Lower lobe of right lung (tissue), 2 donors: ENCODE data around the gene RBM48. TPM values are rescaled to one million over a fixed set of nuclear protein-coding genes. Genes with fewer than 3 reads are reported as not detected.

Experiments used
- ATAC-seq, 2 donors: fragments of 200-7000 bp; cut with Tn5 transposase; one replicate each; pipeline ENCODE4 v1.9.1; 2020 to 2022; ENCODE audit warnings: mild to moderate bottlenecking in 2 of 2, moderate library complexity in 2 of 2
- DNase-seq: peaks from one replicate; pipeline ENCODE4 v3.0.0-alpha.2; 2020
- H3K27ac ChIP-seq: fragments of 200-600 bp; one replicate; pipeline ENCODE4 v1.8.0; 2022
- H3K27me3 ChIP-seq: fragments of 200-600 bp; one replicate; pipeline ENCODE4 v1.8.0; 2022; ENCODE audit warnings: low read depth
- H3K36me3 ChIP-seq: fragments of 200-600 bp; one replicate; pipeline ENCODE4 v1.8.0; 2022; ENCODE audit warnings: mild to moderate bottlenecking
- H3K4me1 ChIP-seq: fragments of 200-600 bp; one replicate; pipeline ENCODE4 v1.8.0; 2022
- H3K4me3 ChIP-seq: fragments of 200-600 bp; one replicate; pipeline ENCODE4 v1.8.0; 2022; ENCODE audit warnings: mild to moderate bottlenecking
- H3K9me3 ChIP-seq: fragments of 200-600 bp; one replicate; pipeline ENCODE4 v1.8.0; 2022
- intact Hi-C: fragments of 100-400 bp; cut with DNase I; formaldehyde crosslinking; loops from one replicate; pipeline ENCODE4 v1.11.0; 2022
- total RNA-seq: library from RNA; stranded (reverse); fragmentation: NEBNext Ultra II Directional; extraction: Animal tissue kit (Norgen Biotek cat#: 25700); gene quantifications from one replicate; pipeline ENCODE4 v1.2.1, GENCODE V29; 2021
- TF ChIP-seq, protein P1 (sequence below): fragments of 200-600 bp; IDR thresholded peaks from one replicate; pipeline ENCODE4 v1.8.0; 2022; ENCODE audit warnings: antibody characterized with exemption, mild to moderate bottlenecking
- donor health status: DM: no; HTN: yes; CAD: no; lungs with severe emphysema.

RBM48 gene
- total RNA-seq, 1 donor from 2014 or later: 16.5 TPM

- intact Hi-C loops: no loop called here
- Histone ChIP-seq H3K9me3 (no peaks in the 10 kb centered on the region), H3K36me3 (peaks cover 97% of the 10 kb centered on the region), H3K4me3 (no peak overlapping the region), H3K27ac (no peak overlapping the region), H3K27me3 (no peaks in the 10 kb centered on the region), H3K4me1 (no peaks in the 10 kb centered on the region)
- ATAC-seq (no peak), DNase-seq (no peak)
- TF ChIP-seq, protein P1, sequence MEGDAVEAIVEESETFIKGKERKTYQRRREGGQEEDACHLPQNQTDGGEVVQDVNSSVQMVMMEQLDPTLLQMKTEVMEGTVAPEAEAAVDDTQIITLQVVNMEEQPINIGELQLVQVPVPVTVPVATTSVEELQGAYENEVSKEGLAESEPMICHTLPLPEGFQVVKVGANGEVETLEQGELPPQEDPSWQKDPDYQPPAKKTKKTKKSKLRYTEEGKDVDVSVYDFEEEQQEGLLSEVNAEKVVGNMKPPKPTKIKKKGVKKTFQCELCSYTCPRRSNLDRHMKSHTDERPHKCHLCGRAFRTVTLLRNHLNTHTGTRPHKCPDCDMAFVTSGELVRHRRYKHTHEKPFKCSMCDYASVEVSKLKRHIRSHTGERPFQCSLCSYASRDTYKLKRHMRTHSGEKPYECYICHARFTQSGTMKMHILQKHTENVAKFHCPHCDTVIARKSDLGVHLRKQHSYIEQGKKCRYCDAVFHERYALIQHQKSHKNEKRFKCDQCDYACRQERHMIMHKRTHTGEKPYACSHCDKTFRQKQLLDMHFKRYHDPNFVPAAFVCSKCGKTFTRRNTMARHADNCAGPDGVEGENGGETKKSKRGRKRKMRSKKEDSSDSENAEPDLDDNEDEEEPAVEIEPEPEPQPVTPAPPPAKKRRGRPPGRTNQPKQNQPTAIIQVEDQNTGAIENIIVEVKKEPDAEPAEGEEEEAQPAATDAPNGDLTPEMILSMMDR: no peak
Measured at GRCh38 chr7:92489634-92490033, 39.0 kb upstream of the RBM48 start.

- intact Hi-C loops: no loop called here
- TF ChIP-seq, protein P1: no peak
- Histone ChIP-seq H3K36me3 (peaks cover 98% of the 10 kb centered on the region), H3K9me3 (no peaks in the 10 kb centered on the region), H3K27ac (no peak overlapping the region), H3K4me3 (no peak overlapping the region), H3K27me3 (no peaks in the 10 kb centered on the region), H3K4me1 (no peaks in the 10 kb centered on the region)
- DNase-seq (no peak), ATAC-seq (no peak)
Measured at GRCh38 chr7:92496876-92497275, 31.7 kb upstream of the RBM48 start.

DNA sequence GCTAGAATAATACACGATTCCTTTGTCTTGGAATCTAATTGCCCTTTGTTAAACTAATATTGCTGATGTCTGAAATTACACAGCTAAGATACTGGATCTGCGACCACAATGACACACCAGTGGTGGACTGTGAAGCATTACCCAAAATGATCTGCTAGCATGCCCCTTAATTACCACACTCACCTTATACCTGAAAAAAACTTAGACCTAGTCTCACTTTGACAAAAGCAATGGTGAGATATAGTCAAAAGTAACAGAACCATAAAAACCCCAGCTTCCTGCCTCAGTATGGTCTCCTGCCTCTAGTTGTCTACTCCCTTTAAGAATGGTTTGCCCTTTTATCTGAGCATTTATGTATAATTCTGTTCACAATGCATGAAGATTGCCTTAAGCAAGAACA lies 30.0 kb upstream of the RBM48 start:
- no peak for DNase-seq
- no peak overlapping the region for H3K27ac ChIP-seq
- TF ChIP-seq, protein P1: no peak
- peaks cover 98% of the 10 kb centered on the region for H3K36me3 ChIP-seq
- no peaks in the 10 kb centered on the region for H3K4me1 ChIP-seq
- intact Hi-C loops: no loop called here
- no peak for ATAC-seq
- no peaks in the 10 kb centered on the region for H3K9me3 ChIP-seq
- H3K27me3 ChIP-seq: no peaks in the 10 kb centered on the region
- H3K4me3 ChIP-seq: no peak overlapping the region

- Histone ChIP-seq H3K27me3 (no peaks in the 10 kb centered on the region), H3K4me1 (no peaks in the 10 kb centered on the region), H3K4me3 (no peak overlapping the region), H3K9me3 (no peaks in the 10 kb centered on the region), H3K27ac (no peak overlapping the region), H3K36me3 (peaks cover 93% of the 10 kb centered on the region)
- intact Hi-C loops: no loop called here
- DNase-seq: no peak
- TF ChIP-seq, protein P1: no peak
- no peak for ATAC-seq
Measured at GRCh38 chr7:92503767-92504166, 24.8 kb upstream of the RBM48 start.

DNA sequence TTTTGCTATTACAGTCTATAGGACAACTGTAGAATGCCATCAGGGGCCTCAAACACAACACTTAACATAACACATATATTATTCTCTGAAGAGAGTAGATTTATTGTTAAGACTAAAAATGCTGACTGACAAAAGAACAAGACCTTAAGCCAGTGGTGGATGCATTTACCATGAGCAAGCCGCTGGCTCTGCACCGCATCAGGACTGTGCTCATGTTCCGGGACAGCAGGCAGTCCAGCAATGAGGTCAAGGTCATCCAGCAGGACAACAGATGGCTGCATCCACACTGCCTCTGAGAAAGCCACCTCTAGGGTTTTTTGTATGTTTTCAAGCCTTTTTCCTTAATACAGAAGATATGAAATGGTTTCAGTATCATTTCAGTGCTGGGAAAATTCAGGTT lies 24.0 kb upstream of the RBM48 start:
- H3K36me3 ChIP-seq: peaks cover 91% of the 10 kb centered on the region
- intact Hi-C loops: no loop called here
- TF ChIP-seq, protein P1: no peak
- no peaks in the 10 kb centered on the region for H3K27me3 ChIP-seq
- DNase-seq (no peak), ATAC-seq (no peak)
- H3K27ac ChIP-seq: no peak overlapping the region
- H3K4me3 ChIP-seq: no peak overlapping the region
- no peaks in the 10 kb centered on the region for H3K9me3 ChIP-seq
- H3K4me1 ChIP-seq: no peaks in the 10 kb centered on the region

DNA sequence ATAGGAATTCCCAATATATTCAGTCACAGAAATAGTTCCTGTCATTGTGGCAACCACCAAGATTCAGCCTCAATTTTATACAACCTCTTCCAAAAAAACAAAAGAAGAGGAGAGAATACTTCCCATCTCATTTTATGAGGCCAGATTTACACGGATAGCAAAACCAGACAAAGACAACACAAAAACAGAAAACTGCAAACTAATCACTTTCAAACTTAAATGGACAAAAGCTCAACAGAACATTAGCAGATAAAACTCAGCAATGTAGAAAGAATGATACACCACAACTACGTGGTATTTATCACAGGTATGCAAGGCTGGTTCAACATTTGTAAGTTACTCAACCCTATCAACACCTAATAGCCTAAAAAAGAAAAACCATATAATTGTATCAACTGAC lies 22.2 kb upstream of the RBM48 start:
- intact Hi-C loops: no loop called here
- Histone ChIP-seq H3K4me3 (no peak overlapping the region), H3K27me3 (no peaks in the 10 kb centered on the region), H3K9me3 (no peaks in the 10 kb centered on the region), H3K36me3 (peaks cover 88% of the 10 kb centered on the region), H3K4me1 (no peaks in the 10 kb centered on the region), H3K27ac (no peak overlapping the region)
- TF ChIP-seq, protein P1: no peak
- no peak for ATAC-seq
- no peak for DNase-seq
